Posterior cingulate gyrus (tissue), 11 donors: ENCODE results near the gene CCL23.
"Not testable (repeated sequence)": the region's sequence is repeated elsewhere in the genome, so short reads cannot be mapped to it uniquely, and the experiment has no call there.

ENCODE experiments used
- DNase-seq, 10 donors: peaks; one replicate each; pipeline versions ENCODE4 v3.0.0 to v3.0.0-alpha.2; 2020 to 2021; ENCODE audit warnings: mixed read lengths in 3 of 10
- intact Hi-C: fragments of 100-400 bp; cut with DNase I; formaldehyde crosslinking; loops from one replicate; pipeline ENCODE4 v1.15.1; 2023

The CCL23 gene, protein sequence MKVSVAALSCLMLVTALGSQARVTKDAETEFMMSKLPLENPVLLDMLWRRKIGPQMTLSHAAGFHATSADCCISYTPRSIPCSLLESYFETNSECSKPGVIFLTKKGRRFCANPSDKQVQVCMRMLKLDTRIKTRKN

DNA sequence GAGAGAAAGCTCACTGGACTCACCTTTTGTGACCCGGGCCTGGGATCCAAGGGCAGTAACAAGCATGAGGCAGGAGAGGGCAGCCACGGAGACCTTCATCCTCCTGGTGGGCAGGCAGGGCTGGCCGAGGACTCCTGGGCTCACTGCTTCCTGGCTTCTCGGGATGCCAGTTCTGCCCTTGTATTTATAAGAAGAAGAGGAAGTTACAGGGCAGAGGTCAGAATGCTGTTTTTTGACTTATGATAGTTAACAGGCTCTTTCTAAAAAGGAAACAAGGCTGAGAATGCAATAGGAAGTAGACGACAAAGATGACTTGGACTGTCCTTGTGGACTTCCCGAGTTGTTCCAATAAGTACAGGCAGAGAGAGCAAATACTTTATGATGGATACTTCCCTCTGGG is at the start of gene CCL23:
TSS of gene CCL23 (minus strand) at position 174 of the 400 bp plus-strand sequence. CDS start at position 99, 75 bp downstream.
- DNase-seq, result no peak
- intact Hi-C loops, result no loop called here

DNA sequence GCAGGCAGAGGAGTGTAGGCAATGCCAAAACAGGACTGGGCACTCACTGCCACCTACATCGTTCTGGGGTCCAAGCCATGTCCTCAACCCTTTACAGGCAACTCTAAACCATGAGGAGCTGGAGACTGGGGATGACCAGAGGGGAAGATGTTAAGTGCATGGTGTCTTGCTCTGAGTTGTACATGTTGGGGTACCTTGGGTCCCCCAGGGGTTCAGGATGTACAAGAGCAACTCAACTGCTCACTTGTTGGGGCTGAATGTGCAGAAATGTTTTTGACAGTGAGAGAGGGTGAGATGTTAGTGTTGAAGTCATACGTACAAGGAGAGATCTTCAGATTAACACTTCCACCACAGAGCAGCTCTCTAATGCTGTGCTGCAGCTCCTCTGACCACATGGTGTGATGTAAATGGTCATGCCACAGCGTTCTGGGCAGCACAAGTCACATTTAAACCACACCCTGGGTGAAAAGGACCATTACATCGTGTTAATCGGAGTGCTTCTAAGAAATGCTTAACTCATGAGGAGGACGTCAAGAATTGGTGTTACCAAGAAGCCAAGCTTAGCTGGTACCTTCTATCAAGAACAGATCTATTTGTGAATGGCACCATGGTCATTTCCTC is 48.7 kb upstream of the CCL23 start:
- intact Hi-C loops, result no loop called here
- no peak for DNase-seq

DNA sequence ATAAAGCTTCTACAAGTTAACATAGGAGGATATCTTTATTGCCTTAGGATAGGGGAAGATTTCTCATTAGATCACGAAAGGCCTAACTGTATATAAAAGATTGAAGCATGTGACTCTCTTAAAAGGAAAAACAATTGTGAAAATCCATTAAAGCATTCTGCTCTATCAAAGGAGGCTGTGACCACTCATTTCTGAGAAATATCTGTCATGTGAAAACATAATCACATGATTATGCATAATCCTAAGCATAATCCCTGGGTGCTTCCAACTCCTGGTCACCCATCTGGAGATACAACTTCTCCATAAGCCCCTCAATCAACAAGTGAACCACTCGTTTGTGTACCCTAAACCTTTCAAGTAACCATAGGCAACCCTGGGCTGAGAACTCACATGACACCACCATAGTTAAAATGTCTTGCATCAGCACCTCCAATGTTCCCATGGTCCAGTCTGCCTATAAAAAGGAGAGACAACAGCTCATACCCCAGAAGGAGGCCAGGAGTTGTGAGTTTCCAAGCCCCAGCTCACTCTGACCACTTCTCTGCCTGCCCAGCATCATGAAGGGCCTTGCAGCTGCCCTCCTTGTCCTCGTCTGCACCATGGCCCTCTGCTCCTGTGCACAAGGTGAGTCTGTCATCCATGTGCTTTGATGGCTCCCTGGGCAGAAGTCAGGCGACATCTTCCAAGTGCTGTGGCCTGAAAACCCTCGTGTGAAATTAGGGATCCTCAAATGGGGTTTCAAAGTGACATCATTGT is 46.2 kb upstream of the CCL23 start, which contains the start of gene CCL18:
TSS of gene CCL18 (plus strand) at position 487 of the 756 bp plus-strand sequence. CDS start at position 558, 71 bp downstream.
- intact Hi-C loops, result no loop called here
- DNase-seq, result no peak

DNA sequence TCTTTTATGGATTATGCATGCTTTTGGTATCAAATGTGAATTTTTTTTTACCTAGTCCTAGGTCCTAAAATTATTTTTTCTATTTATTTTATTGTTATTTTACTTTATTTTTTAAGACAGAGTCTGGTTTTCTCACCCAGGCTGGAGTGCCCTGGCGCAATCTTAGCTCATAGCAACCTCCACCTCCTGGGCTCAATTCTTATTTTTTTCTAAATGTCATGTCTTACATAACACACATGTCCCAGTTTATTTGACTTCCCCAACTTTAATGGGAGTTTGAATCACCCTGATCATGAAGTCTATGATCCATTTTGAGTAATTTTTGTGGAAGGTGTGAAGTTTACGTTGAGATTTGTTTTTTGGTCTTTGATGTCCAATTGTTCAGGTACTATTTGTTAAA is 43.0 kb upstream of the CCL23 start:
- intact Hi-C loops, result no loop called here
- DNase-seq, result no peak

DNA sequence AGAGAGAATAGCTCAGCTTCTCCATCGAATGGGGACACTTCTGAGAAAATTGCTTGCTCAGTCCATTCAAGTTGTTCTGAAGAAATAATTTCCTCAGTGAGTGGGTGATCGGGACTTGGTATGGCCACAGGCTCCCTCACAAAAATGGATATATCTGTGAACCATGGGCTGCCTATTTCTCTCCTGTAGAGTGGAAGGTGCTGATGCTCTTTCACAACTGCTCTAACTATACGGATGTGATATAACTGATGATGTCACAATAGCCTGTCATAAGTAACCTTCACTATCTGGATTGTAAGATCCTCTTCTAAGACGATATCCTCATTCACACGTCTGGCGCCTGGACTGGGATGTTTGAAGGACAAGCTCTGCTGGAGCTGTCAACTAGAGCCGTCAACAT is 41.6 kb upstream of the CCL23 start:
- no peak for DNase-seq
- intact Hi-C loops, result no loop called here

DNA sequence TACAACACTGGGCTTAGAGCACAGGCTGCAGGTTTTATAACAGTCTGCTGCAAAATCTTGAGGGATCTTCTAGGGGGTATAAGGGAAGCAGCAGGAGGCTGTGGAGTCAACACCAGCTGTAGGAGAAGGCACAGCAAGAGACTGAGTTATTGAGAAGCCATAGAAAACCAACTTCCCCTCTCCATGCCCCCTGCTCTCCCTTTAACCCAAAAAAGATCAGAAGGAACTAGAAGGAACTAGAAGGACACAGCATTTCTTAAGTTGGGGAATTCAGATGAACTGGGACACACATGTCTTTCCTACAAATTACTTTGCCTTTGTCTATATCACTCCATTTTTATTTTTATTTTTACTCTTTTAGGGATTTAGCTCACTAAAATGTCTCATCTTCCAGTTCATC is 40.1 kb upstream of the CCL23 start:
- intact Hi-C loops, result no loop called here
- DNase-seq, result no peak

DNA sequence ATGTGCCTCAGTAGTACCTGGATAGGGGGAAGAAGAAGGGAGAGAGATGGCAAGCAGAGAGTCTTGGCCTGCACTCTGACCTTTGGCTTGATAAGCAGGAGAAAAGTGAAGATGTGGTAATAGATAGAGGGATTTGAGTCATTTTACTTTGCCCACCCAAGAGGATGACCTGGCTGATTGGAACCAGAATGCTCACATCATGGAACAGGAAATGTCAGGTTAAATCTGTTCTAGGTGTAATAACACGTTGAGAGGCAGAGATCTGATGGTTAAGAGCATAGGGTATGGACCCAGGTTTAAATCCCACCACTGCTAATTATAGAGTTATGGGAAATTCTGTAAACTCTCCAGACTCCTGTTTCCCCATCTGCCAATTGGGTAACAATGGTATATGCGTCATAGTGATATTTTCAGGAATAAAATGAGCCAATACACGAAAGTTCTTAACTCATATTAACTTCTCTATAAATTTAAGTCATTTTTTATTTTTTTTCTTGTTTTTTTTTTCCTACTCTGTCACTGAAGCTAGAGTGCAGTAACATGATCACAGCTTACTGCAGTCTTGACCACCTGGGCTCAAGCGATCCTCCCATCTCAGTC is 38.2 kb upstream of the CCL23 start:
- intact Hi-C loops, result no loop called here
- DNase-seq, result no peak

DNA sequence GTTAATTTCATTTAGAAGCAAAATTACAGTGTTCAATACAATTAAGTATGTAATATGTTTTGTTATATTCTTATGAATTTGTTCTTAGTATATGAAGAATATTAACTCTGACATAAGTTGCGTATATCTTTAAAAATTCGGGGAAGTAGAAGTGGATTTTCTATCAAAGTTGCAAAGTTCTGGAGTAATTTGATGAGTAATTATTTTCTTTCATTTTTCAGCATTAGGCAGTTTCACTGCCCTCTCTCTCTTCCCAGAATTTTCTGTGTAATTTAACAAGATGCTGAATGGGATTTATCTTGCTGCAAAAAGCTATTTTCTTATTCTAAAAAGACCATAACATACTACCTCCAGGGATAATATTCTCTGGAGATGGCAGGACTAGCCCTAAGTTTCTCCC is 37.4 kb upstream of the CCL23 start:
- intact Hi-C loops, result no loop called here
- no peak for DNase-seq

DNA sequence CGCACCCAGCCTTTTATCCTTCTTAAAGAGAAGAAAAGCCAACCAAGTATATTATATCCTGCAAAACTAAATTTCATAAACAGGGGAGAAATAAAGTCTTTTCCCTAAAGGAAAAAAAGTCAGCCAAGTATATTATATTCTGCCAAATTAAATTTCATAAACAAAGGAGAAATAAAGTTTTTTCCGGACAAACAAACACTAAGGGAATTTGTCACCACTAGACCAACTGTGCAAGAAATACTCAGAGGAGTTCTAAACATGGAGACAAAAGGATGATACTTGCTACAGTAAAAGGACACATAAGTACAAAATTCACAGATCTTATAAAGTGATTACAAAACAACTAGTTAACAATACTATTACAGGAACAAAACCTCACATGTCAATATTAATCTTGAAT is 31.9 kb upstream of the CCL23 start:
- no peak for DNase-seq
- intact Hi-C loops, result no loop called here

DNA sequence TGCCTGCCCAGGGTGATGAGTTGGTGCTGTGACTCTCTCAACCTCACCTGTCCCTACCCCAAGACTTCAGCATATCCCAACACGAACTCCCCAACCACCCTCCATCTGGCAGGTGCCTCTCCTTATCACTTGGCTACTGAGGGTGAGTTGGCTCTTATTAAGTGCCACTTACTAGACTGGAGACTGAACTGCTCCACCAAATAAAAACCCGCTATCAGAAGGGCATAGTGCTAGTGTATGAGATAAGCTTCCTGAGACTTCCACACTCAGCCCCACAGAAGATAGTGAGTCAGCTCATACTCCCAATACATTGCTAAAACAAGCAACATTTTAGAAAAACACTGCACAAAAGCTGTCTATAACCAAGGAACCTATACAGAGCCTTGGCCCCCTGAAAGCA is 30.3 kb upstream of the CCL23 start:
- no peak for DNase-seq
- intact Hi-C loops, result no loop called here

DNA sequence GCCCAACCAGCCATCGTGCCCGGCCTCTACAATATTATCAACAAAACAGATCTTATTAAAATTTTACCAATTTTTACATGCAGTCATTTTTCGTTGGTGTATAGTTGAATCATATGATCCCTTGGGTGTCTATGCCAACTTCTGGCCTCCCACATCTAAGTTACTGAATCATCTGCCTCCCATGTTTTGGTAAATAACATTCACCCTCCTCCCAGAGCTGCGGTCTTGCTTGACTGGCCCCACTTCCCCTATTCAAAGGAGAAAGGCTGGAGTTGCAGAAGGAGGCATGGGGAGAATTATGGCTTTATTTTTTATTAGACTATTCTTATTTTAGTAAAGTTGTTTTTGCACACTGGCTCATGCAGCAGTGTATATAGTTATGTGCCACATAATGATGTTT is 18.5 kb upstream of the CCL23 start:
- no peak for DNase-seq
- intact Hi-C loops, result no loop called here

DNA sequence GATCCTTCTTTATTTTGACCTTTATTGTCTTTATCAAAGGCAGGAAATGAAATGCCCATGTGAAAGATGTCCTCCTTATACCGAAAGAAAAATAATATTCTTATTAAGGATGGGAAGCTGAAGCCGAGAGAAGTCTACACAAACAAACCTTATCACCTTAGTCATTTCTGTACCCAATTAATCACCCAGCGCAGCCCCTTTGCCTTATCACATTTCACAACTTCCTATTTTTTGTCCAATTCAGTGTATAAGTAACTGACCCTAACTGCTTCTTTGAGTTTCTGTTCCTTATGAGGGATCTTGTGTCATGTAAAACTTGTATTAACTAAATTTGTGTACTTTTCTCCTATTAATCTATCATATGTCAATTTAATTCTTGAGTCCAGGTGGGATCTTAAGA is 16.4 kb upstream of the CCL23 start:
- intact Hi-C loops, result no loop called here
- DNase-seq, result no peak

DNA sequence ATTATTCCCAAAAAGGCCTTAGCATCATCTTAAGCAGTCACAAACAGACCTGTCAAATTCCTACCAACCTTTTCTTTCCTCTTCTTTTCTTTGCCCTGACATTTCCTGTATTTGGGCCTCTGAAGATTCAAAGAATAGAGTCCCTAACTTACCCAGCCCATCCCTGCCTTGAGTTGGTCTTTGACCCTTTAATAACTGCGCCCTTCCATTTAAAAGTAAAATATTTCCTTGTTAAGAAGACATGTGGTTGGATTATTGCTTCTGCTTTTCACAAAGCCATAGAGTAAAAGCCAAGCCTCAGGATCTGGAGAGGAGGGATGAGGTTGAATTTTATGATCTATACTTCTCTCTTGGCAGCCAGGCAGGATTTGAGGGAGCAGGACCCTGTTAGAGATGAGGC is 13.2 kb upstream of the CCL23 start:
- no peak for DNase-seq

DNA sequence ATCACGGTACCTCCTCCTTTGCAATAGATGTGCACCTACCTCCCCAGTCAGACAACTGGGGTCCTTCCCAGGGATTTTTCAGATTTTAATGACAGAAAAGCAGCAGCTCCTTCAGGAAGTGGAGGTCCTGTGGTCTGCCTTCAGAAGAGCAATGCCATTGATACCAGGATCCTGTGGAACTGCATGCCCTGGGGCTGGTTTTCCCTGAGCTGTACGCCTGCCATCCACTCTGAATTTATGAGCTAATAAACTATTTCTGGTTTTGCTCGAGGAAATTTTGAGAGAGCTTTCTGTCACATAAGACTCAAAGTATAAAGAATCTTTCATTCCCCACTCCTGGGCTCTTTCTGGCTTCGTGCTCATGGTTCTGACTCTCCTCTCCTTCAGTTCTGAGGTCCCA is 10.0 kb upstream of the CCL23 start:
- no peak for DNase-seq
- intact Hi-C loops, result no loop called here

More for the DNA sequence above, 13.2 kb upstream of the CCL23 start:
- intact Hi-C loops, result no loop called here

DNA sequence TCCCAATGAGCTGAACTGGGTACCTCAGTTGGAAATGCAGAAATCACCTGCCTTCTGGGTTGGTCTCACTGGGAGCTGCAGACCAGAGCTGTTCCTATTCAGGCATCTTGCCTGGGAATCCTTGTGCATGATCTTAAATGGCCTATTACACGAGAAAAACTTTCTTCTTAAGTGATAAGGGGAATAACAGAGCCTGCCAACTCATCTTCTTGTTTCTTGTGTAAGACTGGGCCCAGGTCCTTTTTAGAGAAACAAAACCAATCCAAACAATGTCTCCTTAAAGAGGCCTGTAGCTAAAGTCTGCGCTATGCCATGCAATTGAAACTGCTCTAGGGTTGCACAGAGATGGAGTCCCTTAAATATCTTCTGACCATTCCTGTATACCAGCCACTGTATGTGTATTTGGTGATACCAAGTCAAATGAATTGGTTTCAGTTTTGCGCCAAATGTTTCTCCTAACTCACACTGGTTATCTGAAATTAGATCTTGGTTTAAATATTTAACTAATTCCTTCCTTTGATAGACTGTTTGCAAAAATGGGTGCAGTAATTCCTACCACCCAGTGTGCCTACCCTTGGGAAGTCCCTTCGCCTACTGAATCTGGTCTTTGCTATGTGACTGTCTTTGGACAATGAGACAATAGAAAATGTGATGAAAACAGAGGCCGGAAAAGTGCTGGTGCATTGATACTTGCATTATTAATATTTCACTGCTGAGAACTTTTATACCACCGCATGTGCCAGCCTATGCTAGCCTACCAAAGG is 6.5 kb upstream of the CCL23 start:
- intact Hi-C loops, result no loop called here
- no peak for DNase-seq

DNA sequence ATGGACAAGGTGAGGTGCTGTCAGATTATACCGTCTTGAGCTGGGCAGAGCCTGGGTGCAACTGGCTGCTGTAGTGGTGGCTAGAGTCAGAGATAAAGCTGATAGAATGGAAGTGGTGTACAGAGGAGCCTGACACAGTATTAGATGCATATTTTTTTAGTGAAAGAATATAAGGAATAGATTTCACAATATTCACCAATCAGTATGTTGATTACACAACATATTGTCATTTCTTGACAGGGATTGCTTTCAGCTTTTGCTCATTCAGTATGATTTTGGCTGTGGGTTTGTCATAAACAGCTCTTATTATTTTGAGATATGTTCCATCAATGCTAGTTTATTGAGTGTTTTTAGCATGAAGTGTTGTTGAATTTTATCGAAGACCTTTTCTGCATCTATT is 1.7 kb upstream of the CCL23 start:
- intact Hi-C loops, result no loop called here
- no peak for DNase-seq

DNA sequence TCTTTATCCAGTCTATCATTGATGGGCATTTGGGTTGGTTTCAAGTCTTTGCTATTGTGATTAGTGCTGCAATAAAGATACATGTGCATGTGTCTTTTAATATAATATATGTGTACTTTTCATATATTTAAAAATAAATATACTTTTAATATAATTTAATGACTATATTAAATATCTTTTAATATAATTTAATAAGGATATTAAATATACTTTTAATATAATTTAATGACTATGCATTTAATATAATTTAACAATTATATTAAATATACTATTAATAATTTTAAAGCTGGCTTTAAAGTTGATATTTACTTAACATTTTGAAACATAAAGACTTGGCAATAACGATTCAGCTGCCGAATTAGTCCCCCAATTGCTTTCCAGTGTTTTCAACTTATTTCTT is 1.2 kb downstream of the CCL23 start:
- intact Hi-C loops, result no loop called here
- DNase-seq, result no peak

DNA sequence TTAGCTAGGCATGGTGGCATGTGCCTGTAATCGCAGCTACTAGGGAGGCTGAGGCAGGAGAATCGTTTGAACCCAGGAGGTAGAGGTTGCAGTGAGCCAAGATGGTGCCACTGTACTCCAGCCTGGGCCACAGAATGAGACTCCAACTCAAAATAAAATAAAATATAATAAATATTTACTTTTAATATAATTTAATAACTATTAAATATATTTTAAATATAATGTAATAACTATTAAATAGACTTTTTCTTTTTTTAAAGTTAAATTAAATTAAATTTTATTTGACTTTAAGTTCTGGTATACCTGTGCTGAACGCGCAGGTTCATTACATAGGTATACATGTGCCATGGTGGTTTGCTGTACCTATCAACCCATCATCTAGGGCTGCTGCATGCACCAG is 1.9 kb downstream of the CCL23 start:
- intact Hi-C loops, DNase-seq: not testable (repeated sequence)

DNA sequence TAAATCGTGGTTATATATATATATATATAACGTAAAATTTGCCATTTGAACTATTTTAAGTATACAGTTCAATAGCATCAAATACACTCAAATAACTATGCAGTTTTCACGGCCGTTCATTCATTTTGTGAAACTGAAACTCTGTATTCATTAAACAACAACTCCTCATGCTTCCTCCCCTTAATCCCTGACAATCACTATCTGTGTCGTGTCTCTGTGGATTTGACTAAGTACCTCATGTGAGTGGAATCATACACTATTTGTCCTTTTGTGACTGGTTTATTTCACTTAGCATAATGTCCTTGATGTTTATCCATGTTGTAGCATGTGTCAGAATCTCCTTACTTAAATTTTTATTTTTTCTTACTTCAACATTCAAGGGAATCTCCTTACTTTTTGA is 2.8 kb downstream of the CCL23 start:
- intact Hi-C loops, result no loop called here
- DNase-seq, result no peak

DNA sequence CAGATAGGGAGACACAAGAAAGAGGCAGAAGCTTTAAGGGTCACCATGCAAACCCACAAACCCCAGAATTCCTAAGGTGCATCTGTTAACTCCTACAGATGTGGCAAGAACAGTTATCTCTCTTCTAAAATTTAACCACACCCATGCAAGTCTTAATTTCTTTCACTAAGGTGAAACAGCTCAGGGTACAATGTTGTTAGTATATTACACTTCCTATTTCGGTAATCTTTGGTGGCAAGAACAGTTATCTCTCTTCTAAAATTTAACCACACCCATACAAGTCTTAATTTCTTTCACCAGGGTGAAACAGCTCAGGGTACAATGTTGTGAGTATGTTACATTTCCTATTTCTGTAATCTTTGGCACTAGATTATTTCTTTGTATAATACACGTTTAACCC is 6.6 kb downstream of the CCL23 start:
- intact Hi-C loops, result no loop called here
- no peak for DNase-seq
